ENCODE measurements around the gene SULT2B1. TPM values are rescaled to one million over a fixed set of nuclear protein-coding genes. Genes with fewer than 3 reads are reported as not detected.

SULT2B1 gene
- 0.11 TPM in 1 of 2 replicates, not detected in the other for total RNA-seq

GRCh38 chr19:48551437-48552302, at the start of gene SULT2B1:
TSS of gene SULT2B1 (plus strand) at chr19:48552172. CDS start at chr19:48552253, 81 bp downstream.

GRCh38 chr19:48511800-48512503, 40.0 kb upstream of the SULT2B1 start, which contains the start of gene LMTK3:
TSS of gene LMTK3 (minus strand) at chr19:48511835. CDS start at chr19:48511576, 259 bp downstream.

GRCh38 chr19:48606463-48607358, 54.7 kb downstream of the SULT2B1 start, which contains the start of gene SPACA4:
TSS of gene SPACA4 (plus strand) at chr19:48606742. CDS start at chr19:48606979, 237 bp downstream.

GRCh38 chr19:48614436-48615230, 62.7 kb downstream of the SULT2B1 start, which contains the start of gene FAM83E:
TSS of gene FAM83E (minus strand) at chr19:48615076. CDS start at chr19:48613372, 1,704 bp downstream.

GRCh38 chr19:48618916-48619691, 67.1 kb downstream of the SULT2B1 start, which contains the start of the genes RPL18 and SPHK2:
TSS of gene RPL18 (minus strand) at chr19:48619178. CDS start at chr19:48619143, 35 bp downstream.
TSS of gene SPHK2 (plus strand) at chr19:48619506. CDS start at chr19:48620515, 1,009 bp downstream.

GRCh38 chr19:48636859-48637448, 85.0 kb downstream of the SULT2B1 start, which contains the start of gene DBP:
TSS of gene DBP (minus strand) at chr19:48637379. CDS start at chr19:48636994, 385 bp downstream.

GRCh38 chr19:48646001-48646721, 94.2 kb downstream of the SULT2B1 start, which contains the start of gene CA11:
TSS of gene CA11 (minus strand) at chr19:48646187. CDS start at chr19:48645632, 555 bp downstream.

Other genes starting within 250 kb of the SULT2B1 start
- gene EMP3, start 226.6 kb upstream of the SULT2B1 start, total RNA-seq = 0.60 and 6.3 TPM in 2 replicates
- 1.7 and 2.7 TPM in 2 replicates for gene TMEM143, start 188.2 kb upstream of the SULT2B1 start, total RNA-seq
- gene SYNGR4, start 187.8 kb upstream of the SULT2B1 start, total RNA-seq = not detected in 2 replicates
- 34.7 and 35.4 TPM in 2 replicates for gene KDELR1, start 160.6 kb upstream of the SULT2B1 start, total RNA-seq
- 0.26 and 0.33 TPM in 2 replicates for gene GRIN2D, start 158.5 kb upstream of the SULT2B1 start, total RNA-seq
- gene GRWD1, start 106.2 kb upstream of the SULT2B1 start, total RNA-seq = 14.7 and 24.4 TPM in 2 replicates
- gene KCNJ14, start 96.6 kb upstream of the SULT2B1 start, total RNA-seq = 0.11 and 0.26 TPM in 2 replicates
- 54.6 and 64.6 TPM in 2 replicates for gene CYTH2, start 82.8 kb upstream of the SULT2B1 start, total RNA-seq
- under 0.01 TPM in 1 of 2 replicates, not detected in the other for gene LMTK3, start 40.3 kb upstream of the SULT2B1 start, total RNA-seq
- not detected in 2 replicates for gene SPACA4, start 54.6 kb downstream of the SULT2B1 start, total RNA-seq
- 0.22 and 0.60 TPM in 2 replicates for gene FAM83E, start 62.9 kb downstream of the SULT2B1 start, total RNA-seq
- 2,542 and 4,069 TPM in 2 replicates for gene RPL18, start 67.0 kb downstream of the SULT2B1 start, total RNA-seq
- 4.0 and 4.9 TPM in 2 replicates for gene SPHK2, start 67.3 kb downstream of the SULT2B1 start, total RNA-seq
- gene DBP, start 85.2 kb downstream of the SULT2B1 start, total RNA-seq = 1.9 and 2.1 TPM in 2 replicates
- gene CA11, start 94.0 kb downstream of the SULT2B1 start, total RNA-seq = 4.0 and 9.8 TPM in 2 replicates
- not detected in 2 replicates for gene NTN5, start 120.8 kb downstream of the SULT2B1 start, total RNA-seq
- gene FUT2, start 143.8 kb downstream of the SULT2B1 start, total RNA-seq = not detected in 2 replicates
- 0.09 and 0.11 TPM in 2 replicates for gene MAMSTR, start 167.6 kb downstream of the SULT2B1 start, total RNA-seq
- gene RASIP1, start 188.4 kb downstream of the SULT2B1 start, total RNA-seq = 52.8 and 61.2 TPM in 2 replicates
- gene IZUMO1, start 194.7 kb downstream of the SULT2B1 start, total RNA-seq = 0.43 and 0.52 TPM in 2 replicates
- gene FUT1, start 200.5 kb downstream of the SULT2B1 start, total RNA-seq = 7.8 and 9.8 TPM in 2 replicates
- gene FGF21, start 203.4 kb downstream of the SULT2B1 start, total RNA-seq = not detected in 2 replicates

Measured in dermis lymphatic vessel endothelial cell (primary cell).